Measurements from ENCODE around the gene RPL14. TPM values are rescaled to one million over a fixed set of nuclear protein-coding genes. Genes with fewer than 3 reads are reported as not detected.

The RPL14 gene
- total and polyA plus RNA-seq, 12 donors = 235 to 2,243 (median 1,006) TPM

DNA sequence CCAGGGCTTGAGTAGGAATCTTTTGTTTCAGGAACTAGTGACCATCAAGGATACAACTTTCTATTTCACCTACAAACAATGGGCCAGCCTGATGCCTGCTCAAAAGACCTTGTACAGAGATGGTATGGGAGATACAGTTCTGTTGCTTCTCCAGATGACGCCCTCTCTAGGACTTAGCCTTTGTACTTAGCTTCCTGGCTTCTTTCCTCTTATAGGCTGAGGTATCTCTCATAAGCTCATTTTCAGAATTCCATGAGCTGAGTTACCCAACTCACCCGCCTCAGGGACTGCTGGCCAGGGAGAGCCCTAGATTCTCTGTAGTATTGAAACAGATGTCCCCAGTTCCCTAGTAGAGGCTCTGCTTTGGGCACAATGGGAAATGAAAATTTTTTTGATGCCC, 40.1 kb downstream of the RPL14 start:
- DNase-seq = no peak
- no peaks in the 10 kb centered on the region for H3K36me3 ChIP-seq (replicated peaks in 1 of 2)
- TF ChIP-seq POLR2A (IDR thresholded peaks at IDR 0.05) = no peak
- TF ChIP-seq, protein P1, sequence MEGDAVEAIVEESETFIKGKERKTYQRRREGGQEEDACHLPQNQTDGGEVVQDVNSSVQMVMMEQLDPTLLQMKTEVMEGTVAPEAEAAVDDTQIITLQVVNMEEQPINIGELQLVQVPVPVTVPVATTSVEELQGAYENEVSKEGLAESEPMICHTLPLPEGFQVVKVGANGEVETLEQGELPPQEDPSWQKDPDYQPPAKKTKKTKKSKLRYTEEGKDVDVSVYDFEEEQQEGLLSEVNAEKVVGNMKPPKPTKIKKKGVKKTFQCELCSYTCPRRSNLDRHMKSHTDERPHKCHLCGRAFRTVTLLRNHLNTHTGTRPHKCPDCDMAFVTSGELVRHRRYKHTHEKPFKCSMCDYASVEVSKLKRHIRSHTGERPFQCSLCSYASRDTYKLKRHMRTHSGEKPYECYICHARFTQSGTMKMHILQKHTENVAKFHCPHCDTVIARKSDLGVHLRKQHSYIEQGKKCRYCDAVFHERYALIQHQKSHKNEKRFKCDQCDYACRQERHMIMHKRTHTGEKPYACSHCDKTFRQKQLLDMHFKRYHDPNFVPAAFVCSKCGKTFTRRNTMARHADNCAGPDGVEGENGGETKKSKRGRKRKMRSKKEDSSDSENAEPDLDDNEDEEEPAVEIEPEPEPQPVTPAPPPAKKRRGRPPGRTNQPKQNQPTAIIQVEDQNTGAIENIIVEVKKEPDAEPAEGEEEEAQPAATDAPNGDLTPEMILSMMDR (IDR thresholded peaks at IDR 0.05) = no peak
- no peaks in the 10 kb centered on the region for H3K4me1 ChIP-seq (replicated peaks in 1 of 2)
- no peaks in the 10 kb centered on the region for H3K27me3 ChIP-seq
- no peak overlapping the region for H3K4me3 ChIP-seq
- WGBS, 4 donors = 94 to 100% (median 96%) methylated on average over 2 of the region's 2 CpGs
- no peak overlapping the region for H3K27ac ChIP-seq
- intact Hi-C loops (cut with DNase I) = no loop called here
- no peaks in the 10 kb centered on the region for H3K9me3 ChIP-seq (replicated peaks in 1 of 3)

DNA sequence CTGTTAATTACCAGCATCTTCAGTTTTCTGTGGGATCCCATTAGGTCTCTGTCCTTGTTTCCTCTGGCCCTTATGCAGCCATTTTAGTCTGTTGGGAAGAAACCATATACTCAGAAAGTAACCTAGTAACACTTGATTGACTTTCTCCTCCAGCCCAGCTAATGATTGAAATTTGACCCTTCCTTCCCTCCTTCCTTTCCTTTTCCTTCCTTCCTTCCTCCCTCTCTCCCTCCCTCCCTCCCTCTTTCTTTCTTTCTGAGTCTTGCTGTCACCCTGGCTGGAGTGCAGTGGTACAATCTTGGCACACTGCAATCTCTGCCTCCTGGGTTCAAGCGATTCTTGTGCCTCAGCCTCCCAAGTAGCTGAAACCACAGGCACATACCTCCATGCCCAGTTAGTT, 42.8 kb downstream of the RPL14 start:
- H3K27me3 ChIP-seq = no peaks in the 10 kb centered on the region
- 86 to 100% (median 95%) methylated on average over 1 of the region's 1 CpG for WGBS, 4 donors
- no peak overlapping the region for H3K4me3 ChIP-seq
- H3K4me1 ChIP-seq (replicated peaks in 1 of 2) = peaks cover 3 to 9% of the 10 kb centered on the region in 2 donors
- DNase-seq = no peak
- H3K36me3 ChIP-seq (replicated peaks in 1 of 2) = no peaks in the 10 kb centered on the region
- intact Hi-C loops (cut with DNase I) = no loop called here
- H3K9me3 ChIP-seq (replicated peaks in 1 of 3) = no peaks in the 10 kb centered on the region
- H3K27ac ChIP-seq = no peak overlapping the region
- TF ChIP-seq POLR2A (IDR thresholded peaks at IDR 0.05) = no peak
- TF ChIP-seq, protein P1 (IDR thresholded peaks at IDR 0.05) = no peak

DNA sequence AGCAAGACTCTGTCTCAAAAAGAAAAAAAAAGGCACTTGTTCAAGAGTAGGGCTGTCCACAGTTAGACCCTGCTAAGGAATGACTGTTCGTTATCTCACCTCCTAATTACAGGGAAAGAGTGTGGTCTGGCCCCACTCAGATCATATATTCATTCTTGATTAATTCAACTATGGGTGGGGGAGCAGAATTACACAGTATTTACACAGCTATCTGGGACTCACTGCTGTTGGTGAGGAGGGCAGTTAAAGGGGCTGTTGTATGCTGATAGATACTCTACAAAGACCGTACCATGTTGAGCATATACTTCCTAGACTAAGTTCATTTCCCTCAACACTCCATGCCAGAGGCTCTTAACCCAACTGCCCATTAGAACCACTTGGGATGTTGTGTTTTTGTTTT, 44.9 kb downstream of the RPL14 start:
- Histone ChIP-seq H3K4me3 (no peak overlapping the region), H3K27ac (no peak overlapping the region), H3K4me1 (replicated peaks in 1 of 2) (peaks cover 15 to 17% of the 10 kb centered on the region in 2 donors), H3K27me3 (no peaks in the 10 kb centered on the region), H3K9me3 (replicated peaks in 1 of 3) (no peaks in the 10 kb centered on the region), H3K36me3 (replicated peaks in 1 of 2) (no peaks in the 10 kb centered on the region)
- WGBS, 4 donors = 90 to 100% (median 95%) methylated on average over 2 of the region's 2 CpGs
- DNase-seq = no peak
- no peak for TF ChIP-seq POLR2A (IDR thresholded peaks at IDR 0.05)
- TF ChIP-seq, protein P1 (IDR thresholded peaks at IDR 0.05) = no peak
- intact Hi-C loops (cut with DNase I) = no loop called here

DNA sequence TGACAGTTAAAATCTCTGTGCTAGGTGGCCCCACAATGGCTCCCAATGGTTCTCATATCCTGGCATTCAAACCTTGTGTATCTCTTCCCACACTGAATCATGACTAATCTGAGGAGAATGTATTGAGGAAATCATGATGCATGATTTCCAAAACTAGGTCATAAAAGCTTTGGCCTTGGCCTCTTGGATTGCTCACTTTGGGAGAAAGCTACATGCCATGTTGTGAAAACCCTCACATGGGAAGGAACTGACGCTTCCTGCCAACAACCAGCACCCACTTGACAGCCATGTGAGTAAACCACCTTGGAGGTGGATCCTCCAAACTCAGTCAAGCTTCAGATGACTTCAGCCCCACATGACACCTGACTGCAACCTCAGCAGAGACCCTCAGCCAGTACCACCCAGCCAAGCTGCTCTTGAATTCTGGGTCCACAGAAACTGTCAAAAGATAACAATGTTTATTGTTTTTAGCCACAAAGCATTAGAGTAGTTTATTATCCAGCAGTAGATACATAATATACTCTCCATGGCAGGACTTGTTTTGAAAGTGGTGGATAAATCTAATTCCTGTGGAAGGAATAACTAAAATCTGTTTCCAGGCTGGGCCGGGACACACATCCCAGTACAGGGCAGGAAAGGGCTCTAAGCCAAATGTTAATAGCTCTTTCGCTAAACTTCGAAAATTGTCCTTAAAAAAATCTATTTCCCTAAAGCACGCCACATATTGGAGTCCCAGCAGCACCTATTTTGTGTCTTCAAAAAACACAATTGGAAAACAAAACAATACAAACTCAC, 47.7 kb downstream of the RPL14 start:
- H3K9me3 ChIP-seq (replicated peaks in 1 of 3) = no peaks in the 10 kb centered on the region
- TF ChIP-seq, protein P1 (IDR thresholded peaks at IDR 0.05) = no peak
- peak in 1 of 2 donors; percentile 47 for TF ChIP-seq POLR2A (IDR thresholded peaks at IDR 0.05)
- intact Hi-C loops (cut with DNase I) = no loop called here
- peak overlapping the region; percentile 45 to 89 (median 77) for H3K27ac ChIP-seq
- H3K27me3 ChIP-seq = no peaks in the 10 kb centered on the region
- no peaks in the 10 kb centered on the region for H3K36me3 ChIP-seq (replicated peaks in 1 of 2)
- peak overlapping the region in 1 of 4 donors; percentile 69 for H3K4me3 ChIP-seq
- 44 to 60% (median 47%) methylated on average over 5 of the region's 5 CpGs for WGBS, 4 donors
- DNase-seq = peak; percentile 68 to 91 (median 88)
- peaks cover 15 to 17% of the 10 kb centered on the region in 2 donors for H3K4me1 ChIP-seq (replicated peaks in 1 of 2)

All from adrenal gland (tissue), 12 donors.